Measurements from ENCODE around the gene ZBTB7B. TPM values are rescaled to one million over a fixed set of nuclear protein-coding genes. Genes with fewer than 3 reads are reported as not detected.

Gene ZBTB7B
- polyA plus RNA-seq, 4 donors = 3.8 to 19.1 (median 12.4) TPM

- no peak for DNase-seq (ENCODE audit: low read depth in 4 of 4, low spot score in 3 of 4)
Measured at GRCh38 chr1:155034318-155035208, 32.0 kb downstream of the ZBTB7B start.

GRCh38 chr1:155035936-155036335, 33.3 kb downstream of the ZBTB7B start:
- no peak for DNase-seq (ENCODE audit: low read depth in 4 of 4, low spot score in 3 of 4)

GRCh38 chr1:155037043-155037442, 34.4 kb downstream of the ZBTB7B start:
- DNase-seq (ENCODE audit: low read depth in 4 of 4, low spot score in 3 of 4) = no peak

- no peak for DNase-seq (ENCODE audit: low read depth in 4 of 4, low spot score in 3 of 4)
Measured at GRCh38 chr1:155037851-155038441, 35.3 kb downstream of the ZBTB7B start.

- DNase-seq (ENCODE audit: low read depth in 4 of 4, low spot score in 3 of 4) = no peak
Measured at GRCh38 chr1:155038602-155039307, 36.2 kb downstream of the ZBTB7B start.

DNA sequence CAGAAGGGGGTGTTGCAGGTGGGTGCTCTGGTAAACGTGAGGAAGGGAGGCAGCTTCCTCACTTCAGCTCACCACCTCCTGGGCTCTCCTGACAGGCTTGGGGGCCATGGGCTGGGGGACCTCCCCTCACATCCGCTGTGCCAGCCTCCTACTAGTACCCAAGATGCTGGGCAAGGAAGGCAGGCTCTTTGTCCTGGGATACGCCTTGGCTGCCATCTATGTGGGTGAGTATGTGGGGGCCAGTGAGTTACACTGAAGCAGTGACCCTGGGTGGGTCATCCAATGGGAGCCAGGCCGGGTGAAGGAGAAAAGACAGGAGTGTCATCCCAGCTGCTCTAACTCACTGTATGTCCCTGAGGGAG, 36.7 kb downstream of the ZBTB7B start:
- DNase-seq (ENCODE audit: low read depth in 4 of 4, low spot score in 3 of 4) = no peak

GRCh38 chr1:155040358-155041093, 37.9 kb downstream of the ZBTB7B start:
- DNase-seq (ENCODE audit: low read depth in 4 of 4, low spot score in 3 of 4) = no peak

DNA sequence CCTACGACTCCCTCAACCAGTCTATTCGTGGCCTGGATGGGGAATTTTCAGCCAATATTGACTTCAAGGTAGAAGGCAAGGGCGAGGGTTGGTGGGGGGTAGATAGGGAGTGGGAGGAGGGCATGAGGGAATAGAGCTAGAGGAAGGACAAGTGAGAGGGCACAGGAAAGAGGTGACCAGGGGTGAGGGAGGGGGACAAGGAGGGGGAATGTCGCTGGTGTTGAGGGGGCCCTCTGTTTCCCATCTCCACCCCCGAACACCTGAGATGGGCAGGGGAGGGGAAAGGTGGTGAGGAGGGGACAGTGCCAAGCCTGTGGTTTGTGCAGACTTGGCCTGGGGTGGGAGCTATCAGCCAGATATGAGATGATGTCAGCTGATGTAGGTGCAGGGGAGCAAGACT, 40.2 kb downstream of the ZBTB7B start:
- no peak for DNase-seq (ENCODE audit: low read depth in 4 of 4, low spot score in 3 of 4)

DNA sequence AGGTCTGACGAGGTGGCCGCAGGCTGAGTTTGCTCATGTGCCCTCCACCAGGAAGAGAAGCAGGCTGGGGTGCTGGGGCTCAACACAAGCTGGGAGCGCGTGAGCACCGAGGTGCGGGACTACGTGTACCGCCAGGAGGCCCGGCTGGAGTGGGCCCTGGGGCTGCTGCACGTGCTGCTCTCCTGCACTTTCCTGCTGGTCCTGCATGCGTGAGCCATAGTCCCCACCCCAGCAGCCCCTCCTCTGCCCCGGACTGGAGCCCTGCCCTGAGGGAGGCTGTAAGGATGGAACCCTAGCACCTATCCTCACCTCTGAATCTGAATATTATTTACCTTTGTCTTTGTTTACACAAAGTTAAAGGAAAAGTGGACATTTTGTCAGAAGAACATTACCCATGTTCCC, 40.7 kb downstream of the ZBTB7B start:
- DNase-seq (ENCODE audit: low read depth in 4 of 4, low spot score in 3 of 4) = no peak

DNA sequence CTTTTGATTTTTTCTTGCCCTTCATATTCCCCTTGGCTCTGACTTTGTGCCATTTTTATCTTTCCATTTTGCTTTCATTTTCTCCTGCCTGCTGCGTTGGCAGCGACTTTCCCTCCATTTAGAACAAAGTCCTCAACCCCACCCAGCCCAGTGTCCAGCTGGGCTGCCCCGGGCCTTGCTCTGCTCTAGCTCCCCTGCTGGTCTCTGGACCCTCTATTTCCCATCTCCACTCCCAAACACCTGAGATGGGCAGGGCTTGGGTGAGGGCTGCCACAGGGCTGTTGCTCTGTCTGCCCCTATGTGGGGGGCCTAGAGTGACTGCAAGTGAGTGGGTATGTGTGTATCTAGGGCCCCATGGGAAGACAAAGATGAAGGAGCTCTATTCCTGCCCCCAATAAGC, 41.2 kb downstream of the ZBTB7B start:
- no peak for DNase-seq (ENCODE audit: low read depth in 4 of 4, low spot score in 3 of 4)

DNA sequence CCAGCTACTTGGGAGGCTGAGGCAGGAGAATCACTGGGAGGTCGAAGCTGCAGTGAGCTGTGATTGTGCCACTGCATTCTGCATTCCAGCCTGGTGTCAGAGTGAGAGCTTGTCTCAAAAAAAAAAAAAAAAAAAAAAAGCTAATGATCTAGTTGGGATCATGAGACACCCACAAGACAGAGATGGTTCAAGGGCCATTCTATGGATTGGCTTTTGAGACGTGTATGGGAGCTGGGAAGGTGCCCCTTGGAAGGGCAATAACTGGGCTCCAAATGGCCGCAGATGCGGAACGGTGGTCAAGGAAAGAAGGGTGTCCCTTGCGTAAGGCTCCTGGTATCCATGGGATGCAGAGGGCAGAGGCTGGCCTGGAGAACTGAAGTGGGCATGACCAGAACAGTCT, 41.8 kb downstream of the ZBTB7B start:
- no peak for DNase-seq (ENCODE audit: low read depth in 4 of 4, low spot score in 3 of 4)

- no peak for DNase-seq (ENCODE audit: low read depth in 4 of 4, low spot score in 3 of 4)
Measured at GRCh38 chr1:155044812-155045657, 42.4 kb downstream of the ZBTB7B start.

DNA sequence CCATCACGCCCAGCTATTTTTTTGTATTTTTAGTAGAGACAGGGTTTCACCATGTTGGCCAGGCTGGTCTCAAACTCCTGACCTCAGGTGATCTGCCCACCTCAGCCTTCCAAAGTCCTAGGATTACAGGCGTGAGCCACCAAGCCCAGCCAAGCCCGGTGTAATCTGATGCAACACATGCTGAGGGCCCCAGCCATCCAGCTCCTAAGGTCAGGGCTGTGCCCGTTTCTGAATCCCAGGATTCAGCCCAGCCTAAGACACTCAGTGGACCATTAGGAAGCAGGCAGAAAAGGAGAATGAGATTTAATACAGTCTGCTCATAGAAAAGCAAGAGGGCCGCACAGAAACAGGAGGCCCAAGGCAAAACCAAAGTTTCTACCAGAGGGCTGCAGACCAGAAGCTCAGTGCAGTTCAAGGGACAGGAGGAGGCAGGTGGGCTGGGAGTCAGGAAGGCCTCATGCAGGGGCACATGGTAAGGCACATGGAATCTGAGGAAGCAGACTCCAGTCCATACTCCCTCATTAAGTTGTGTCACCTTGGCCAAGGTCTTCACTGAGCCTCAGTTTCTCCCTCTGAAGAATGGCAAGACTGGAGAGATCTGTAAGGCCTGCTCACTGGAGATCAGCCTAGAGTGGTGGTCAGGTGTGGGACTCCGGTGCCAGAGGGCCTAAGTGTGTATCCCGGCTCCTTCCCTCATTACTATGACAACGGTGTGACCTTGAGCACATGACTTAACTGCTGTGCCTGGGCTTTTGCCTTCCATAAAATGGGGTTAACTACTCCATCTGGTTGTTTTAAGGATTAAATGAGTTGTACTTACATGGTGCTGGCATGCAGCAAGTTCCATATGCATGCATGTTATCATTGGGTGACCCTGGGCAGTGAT, 46.1 kb downstream of the ZBTB7B start:
- DNase-seq (ENCODE audit: low read depth in 4 of 4, low spot score in 3 of 4) = no peak

DNA sequence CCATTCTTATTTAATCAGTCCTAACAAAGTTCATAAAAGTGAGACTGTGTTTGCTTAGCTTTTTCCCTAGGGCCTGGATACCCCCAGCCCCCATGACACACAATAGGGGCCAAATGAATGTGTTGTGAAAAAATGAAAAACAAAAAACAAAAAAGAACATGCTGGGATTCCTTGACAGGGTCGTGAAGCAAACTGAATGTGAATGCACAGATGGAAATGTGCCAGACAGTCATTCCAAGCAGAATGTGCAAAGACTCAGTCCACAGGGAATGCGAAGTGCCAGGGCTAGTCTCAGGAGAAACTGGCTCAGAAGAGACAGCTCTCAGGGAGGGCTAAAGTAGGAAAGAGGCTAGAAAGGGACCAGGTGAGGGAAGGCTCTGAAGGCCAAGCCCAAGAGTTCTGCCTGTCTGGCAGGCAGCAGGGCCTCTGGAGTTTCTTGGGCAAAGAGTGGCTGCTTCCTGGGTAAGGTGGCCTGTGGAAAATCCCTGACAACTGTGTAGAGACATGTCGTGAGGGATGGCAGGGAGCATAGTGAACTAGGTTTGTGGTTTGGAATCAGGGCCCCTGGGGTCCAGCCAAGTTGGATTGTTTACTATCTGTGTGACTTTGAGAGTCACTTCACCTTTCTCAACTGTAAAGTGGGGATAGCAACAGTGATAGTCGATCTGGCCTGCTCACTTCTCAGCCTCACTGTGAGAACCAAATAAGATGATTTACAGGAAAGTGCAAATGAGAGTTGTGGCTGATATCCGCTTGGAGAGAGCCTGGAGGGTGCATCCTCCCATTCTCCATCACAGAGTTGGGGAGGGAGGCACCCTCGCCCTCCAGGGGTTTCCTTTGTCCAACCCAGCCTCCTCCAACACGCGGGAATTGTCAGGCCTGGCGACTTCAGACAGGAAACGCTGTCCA, 47.3 kb downstream of the ZBTB7B start:
- no peak for DNase-seq (ENCODE audit: low read depth in 4 of 4, low spot score in 3 of 4)

DNA sequence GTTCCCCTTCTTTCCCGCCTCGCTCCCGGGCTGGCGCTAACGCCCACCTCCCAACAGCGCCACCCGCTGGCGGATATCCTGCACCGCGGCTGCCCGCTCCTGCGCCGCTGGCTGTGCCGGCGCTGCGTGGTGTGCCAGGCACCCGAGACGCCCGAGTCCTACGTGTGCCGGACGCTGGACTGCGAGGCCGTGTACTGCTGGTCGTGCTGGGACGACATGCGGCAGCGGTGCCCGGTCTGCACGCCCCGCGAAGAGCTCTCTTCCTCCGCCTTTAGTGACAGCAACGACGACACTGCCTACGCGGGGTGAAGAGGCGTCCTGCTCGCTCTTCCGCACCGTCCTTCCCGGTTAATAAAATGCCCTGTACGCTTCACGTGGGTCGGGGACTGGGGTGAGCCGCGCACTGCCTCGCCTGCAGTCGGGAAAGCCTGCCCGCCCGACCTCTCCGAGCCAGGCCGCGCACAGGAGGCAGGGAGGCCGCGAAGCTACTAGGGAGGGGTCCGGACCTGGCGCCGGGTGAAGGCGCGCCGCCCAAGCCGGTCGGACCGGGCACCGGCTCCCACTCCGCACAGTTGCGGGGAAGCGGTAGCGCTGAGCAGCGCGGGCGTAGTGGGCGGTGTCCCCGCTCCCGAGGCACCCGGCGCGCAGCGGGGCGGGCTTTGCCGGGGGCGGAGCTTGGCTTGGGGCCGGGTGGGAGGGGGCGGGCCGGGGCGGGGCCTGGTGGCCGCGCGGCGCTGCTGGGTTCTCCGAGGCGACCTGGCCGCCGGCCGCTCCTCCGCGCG, 48.1 kb downstream of the ZBTB7B start, which contains the start of gene ADAM15:
Gene ADAM15 (plus strand): TSS at position 757 of the 782 bp plus-strand sequence. CDS start 71 bp downstream, outside the sequence.
- DNase-seq (ENCODE audit: low read depth in 4 of 4, low spot score in 3 of 4) = no peak

DNA sequence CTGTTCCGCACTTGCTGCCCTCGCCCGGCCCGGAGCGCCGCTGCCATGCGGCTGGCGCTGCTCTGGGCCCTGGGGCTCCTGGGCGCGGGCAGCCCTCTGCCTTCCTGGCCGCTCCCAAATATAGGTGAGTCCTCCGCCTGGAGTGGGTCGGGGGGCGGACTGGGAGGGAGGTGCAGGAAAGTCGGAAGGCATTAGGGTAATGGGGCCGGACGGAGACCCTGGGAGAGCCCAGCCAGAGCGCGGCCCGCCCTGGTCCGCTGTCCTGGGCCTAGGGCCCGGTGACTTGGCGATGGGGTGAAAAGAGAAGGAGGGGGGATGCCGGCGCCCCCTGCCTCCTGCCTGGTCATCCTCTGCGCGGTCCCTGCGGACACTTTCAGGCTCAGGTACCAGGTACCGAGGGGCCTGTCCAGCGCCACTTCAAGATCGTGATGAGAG, 48.8 kb downstream of the ZBTB7B start:
- no peak for DNase-seq (ENCODE audit: low read depth in 4 of 4, low spot score in 3 of 4)

GRCh38 chr1:155051777-155052398, 49.3 kb downstream of the ZBTB7B start:
- DNase-seq (ENCODE audit: low read depth in 4 of 4, low spot score in 3 of 4) = no peak
